MM.1S (cell line): ENCODE measurements around the gene COA5.
A peak's percentile ranks its signal among the peaks of the same experiment; 100 is the strongest.

ENCODE experiments used
- DNase-seq: peaks from one replicate; pipeline ENCODE4 v3.0.0-alpha.2; 2015
- H2AFZ ChIP-seq: fragments of 300-600 bp; sonication (generic); 2 replicates; pipeline ENCODE4 v1.6.0; 2016; ENCODE audit warnings: antibody characterized with exemption, low read length
- H3F3A ChIP-seq: fragments of 300-600 bp; sonication (generic); 2 replicates; pipeline ENCODE4 v1.6.1; 2016; ENCODE audit warnings: mild to moderate bottlenecking, antibody characterized with exemption, low read length, moderate library complexity, mixed read lengths; ENCODE audit not compliant: insufficient read depth
- H3K27ac ChIP-seq: fragments of 300-600 bp; sonication (generic); 2 replicates; pipeline ENCODE4 v1.5.1; 2016; ENCODE audit warnings: mild to moderate bottlenecking, low read length
- H3K27me3 ChIP-seq: fragments of 300-600 bp; sonication (generic); replicated peaks from 2 replicates; pipeline ENCODE4 v1.6.0; 2016; ENCODE audit warnings: low read length; ENCODE audit not compliant: insufficient read depth
- H3K36me3 ChIP-seq: fragments of 300-600 bp; sonication (generic); replicated peaks from 2 replicates; pipeline ENCODE4 v1.6.1; 2016; ENCODE audit warnings: mild to moderate bottlenecking, low read length, mixed read lengths; ENCODE audit not compliant: insufficient read depth
- H3K4me1 ChIP-seq: fragments of 300-600 bp; sonication (generic); 2 replicates; pipeline ENCODE4 v1.6.1; 2016; ENCODE audit warnings: low read length, mixed read lengths
- H3K4me2 ChIP-seq: fragments of 300-600 bp; sonication (generic); 2 replicates; pipeline ENCODE4 v1.6.0; 2016; ENCODE audit warnings: low read depth, low read length
- H3K4me3 ChIP-seq: fragments of 300-600 bp; sonication (generic); 2 replicates; pipeline ENCODE4 v1.5.1; 2016; ENCODE audit warnings: low read length, mixed read lengths
- H3K79me2 ChIP-seq: fragments of 300-600 bp; sonication (generic); 2 replicates; pipeline ENCODE4 v1.6.1; 2016; ENCODE audit warnings: mixed run types, low read length, mixed read lengths
- H3K9ac ChIP-seq: fragments of 300-600 bp; sonication (generic); 2 replicates; pipeline ENCODE4 v1.6.1; 2016; ENCODE audit warnings: low read length, mixed read lengths
- H3K9me2 ChIP-seq: fragments of 300-600 bp; sonication (generic); replicated peaks from 2 replicates; pipeline ENCODE4 v1.6.1; 2016; ENCODE audit warnings: mild to moderate bottlenecking, low read length, mixed read lengths; ENCODE audit not compliant: insufficient read depth
- H3K9me3 ChIP-seq: fragments of 300-600 bp; sonication (generic); replicated peaks from 2 replicates; pipeline ENCODE4 v1.6.1; 2016; ENCODE audit warnings: mild to moderate bottlenecking, low read length, mixed read lengths; ENCODE audit not compliant: insufficient read depth
- H4K20me1 ChIP-seq: fragments of 300-600 bp; sonication (generic); 2 replicates; pipeline ENCODE4 v1.6.1; 2016; ENCODE audit warnings: mild to moderate bottlenecking, low read length, moderate library complexity, mixed read lengths; ENCODE audit not compliant: insufficient read depth
- CTCF ChIP-seq: fragments of 300-600 bp; sonication (generic); IDR thresholded peaks from 2 replicates; pipeline ENCODE4 v1.5.1; 2016; ENCODE audit warnings: antibody characterized with exemption, low read length, mixed read lengths
- EZH2 ChIP-seq: fragments of 300-600 bp; sonication (generic); optimal IDR thresholded peaks from 2 replicates; pipeline ENCODE3; 2017; ENCODE audit warnings: low read depth, mild to moderate bottlenecking, antibody characterized with exemption, low read length, mixed read lengths
- EZH2phosphoT487 ChIP-seq: fragments of 300-600 bp; sonication (generic); IDR thresholded peaks from 2 replicates; pipeline ENCODE4 v1.6.1; 2018; ENCODE audit warnings: antibody characterized with exemption, low read length

Gene COA5

GRCh38 chr2:98637401-98638147 is 29.3 kb upstream of the COA5 start:
- H3K9me3 ChIP-seq, result no peaks in the 10 kb centered on the region
- H2AFZ ChIP-seq, result no peak overlapping the region
- no peaks in the 10 kb centered on the region for H3F3A ChIP-seq
- H3K9me2 ChIP-seq, result no peaks in the 10 kb centered on the region
- H3K79me2 ChIP-seq, result no peaks in the 10 kb centered on the region
- no peak for DNase-seq
- no peaks in the 10 kb centered on the region for H3K27me3 ChIP-seq
- no peaks in the 10 kb centered on the region for H3K36me3 ChIP-seq
- H3K9ac ChIP-seq, result no peak overlapping the region
- H3K4me3 ChIP-seq, result no peak overlapping the region
- peaks cover 8% of the 10 kb centered on the region; the same call in 1 of the 2 replicates for H3K4me1 ChIP-seq
- no peak overlapping the region for H3K4me2 ChIP-seq
- H3K27ac ChIP-seq, result no peak overlapping the region
- TF ChIP-seq CTCF, result no peak
- TF ChIP-seq EZH2, result no peak
- H4K20me1 ChIP-seq, result no peaks in the 10 kb centered on the region

GRCh38 chr2:98634406-98635092 is 26.2 kb upstream of the COA5 start:
- Histone ChIP-seq H3K4me2 (no peak overlapping the region), H3F3A (no peaks in the 10 kb centered on the region), H2AFZ (no peak overlapping the region), H3K27me3 (no peaks in the 10 kb centered on the region), H3K4me3 (no peak overlapping the region), H3K4me1 (peaks cover 8% of the 10 kb centered on the region; the same call in 1 of the 2 replicates), H3K27ac (no peak overlapping the region), H3K9me2 (no peaks in the 10 kb centered on the region), H3K9me3 (no peaks in the 10 kb centered on the region), H3K9ac (no peak overlapping the region), H3K36me3 (no peaks in the 10 kb centered on the region), H3K79me2 (no peaks in the 10 kb centered on the region), H4K20me1 (no peaks in the 10 kb centered on the region)
- TF ChIP-seq EZH2, result no peak
- peak; percentile 38 for TF ChIP-seq CTCF
- no peak for TF ChIP-seq EZH2phosphoT487
- no peak for DNase-seq

GRCh38 chr2:98632351-98632750 is 24.0 kb upstream of the COA5 start:
- Histone ChIP-seq H3K9me3 (no peaks in the 10 kb centered on the region), H3K79me2 (no peaks in the 10 kb centered on the region), H4K20me1 (no peaks in the 10 kb centered on the region), H3K9me2 (no peaks in the 10 kb centered on the region), H3K4me2 (no peak overlapping the region), H3K36me3 (no peaks in the 10 kb centered on the region), H3K4me3 (no peak overlapping the region), H3K9ac (no peak overlapping the region), H2AFZ (no peak overlapping the region), H3F3A (no peaks in the 10 kb centered on the region), H3K27me3 (no peaks in the 10 kb centered on the region), H3K27ac (no peak overlapping the region), H3K4me1 (peaks cover 8% of the 10 kb centered on the region; the same call in 1 of the 2 replicates)
- no peak for TF ChIP-seq EZH2phosphoT487
- TF ChIP-seq CTCF, result no peak
- no peak for TF ChIP-seq EZH2
- no peak for DNase-seq
